ENCODE measurements around the gene CDC42BPB. TPM values are rescaled to one million over a fixed set of nuclear protein-coding genes. Genes with fewer than 3 reads are reported as not detected.
A peak's percentile ranks its signal among the peaks of the same experiment; 100 is the strongest.

The CDC42BPB gene
- total RNA-seq, 1 experiment from 2014 or later = 82.7 TPM

DNA sequence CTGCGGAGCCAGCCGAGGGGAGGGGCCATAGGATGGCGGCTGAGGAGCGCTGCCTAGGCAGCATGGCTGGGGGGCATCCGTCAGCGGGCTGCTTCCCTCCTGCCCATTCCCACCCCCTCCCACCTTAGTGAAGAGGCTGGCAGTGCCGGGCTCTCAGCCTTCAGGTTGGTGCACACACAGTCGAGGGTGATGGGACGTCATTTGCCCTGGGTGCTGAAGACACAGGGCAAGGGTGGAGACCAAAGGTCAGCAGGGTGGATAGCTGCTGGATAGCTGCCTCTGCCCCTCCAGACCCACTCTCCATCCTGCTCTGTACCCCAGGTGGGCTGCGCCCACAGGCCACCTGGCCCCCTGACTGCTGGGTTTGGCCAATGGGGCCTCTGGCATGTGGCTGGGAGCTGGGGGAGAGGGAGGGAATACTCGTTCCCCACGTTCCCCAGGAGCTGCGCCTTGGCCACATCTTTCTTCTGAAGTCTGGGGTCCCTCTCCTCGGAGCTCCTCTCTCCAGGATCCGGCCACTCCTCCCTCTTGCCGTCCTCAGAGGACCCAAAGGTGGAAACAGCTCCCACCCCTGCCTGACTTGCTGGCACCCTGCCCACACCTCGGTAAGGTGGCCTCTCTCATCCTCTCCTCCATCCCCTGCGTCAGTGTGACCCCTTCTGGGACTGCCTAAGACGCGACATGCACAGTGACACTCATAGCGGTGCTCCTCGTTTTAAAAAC is 11.2 kb upstream of the CDC42BPB start:
- no peaks in the 10 kb centered on the region for H3K9me3 Mint-ChIP-seq (ENCODE audit: unreplicated experiment)
- no TSS peak for BruUV-seq (replicated peaks)
- peaks cover 9% of the 10 kb centered on the region for H3K36me3 Mint-ChIP-seq (ENCODE audit: insufficient read depth, unreplicated experiment)
- intact Hi-C loops (cut with micrococcal nuclease) = no loop called here
- peaks cover 17% of the 10 kb centered on the region for H3K4me1 Mint-ChIP-seq (ENCODE audit: insufficient read depth, unreplicated experiment)
- no peak for DNase-seq (ENCODE audit: unreplicated experiment)
- H3K27me3 Mint-ChIP-seq (ENCODE audit: insufficient read depth, unreplicated experiment) = no peaks in the 10 kb centered on the region
- H3K4me3 Mint-ChIP-seq (ENCODE audit: unreplicated experiment) = peak overlapping the region; percentile 13
- ChIA-PET POLR2A (interaction anchor here (0.8 to 2.5 kb wide), 8 partner anchors 11 to 228 kb away, joined by 3 to 26 read pairs (median 3); partner anchors contain the start of gene CDC42BPB), CTCF (interaction anchor here (0.7 to 1.4 kb wide), 4 partner anchors 10 to 323 kb away, joined by 3 to 5 read pairs (median 4); no protein-coding TSS in a partner anchor)
- no peak for TF ChIP-seq CTCF (IDR thresholded peaks at IDR 0.05; ENCODE audit: unreplicated experiment)
- H3K27ac Mint-ChIP-seq (ENCODE audit: low read depth, unreplicated experiment) = peak overlapping the region; percentile 98

- Mint-ChIP-seq H3K4me3 (ENCODE audit: unreplicated experiment) (peak overlapping the region; percentile 13), H3K27me3 (ENCODE audit: insufficient read depth, unreplicated experiment) (no peaks in the 10 kb centered on the region), H3K4me1 (ENCODE audit: insufficient read depth, unreplicated experiment) (peaks cover 19% of the 10 kb centered on the region), H3K27ac (ENCODE audit: low read depth, unreplicated experiment) (peak overlapping the region; percentile 98), H3K9me3 (ENCODE audit: unreplicated experiment) (no peaks in the 10 kb centered on the region), H3K36me3 (ENCODE audit: insufficient read depth, unreplicated experiment) (peaks cover 9% of the 10 kb centered on the region)
- BruUV-seq (replicated peaks) = no TSS peak
- intact Hi-C loops (cut with micrococcal nuclease) = loop anchor here (2.0 kb wide), 1 partner anchor 57 kb away; no protein-coding TSS in a partner anchor
- no peak for TF ChIP-seq CTCF (IDR thresholded peaks at IDR 0.05; ENCODE audit: unreplicated experiment)
- ChIA-PET POLR2A (interaction anchor here (0.6 to 2.5 kb wide), 14 partner anchors 11 to 378 kb away, joined by 3 to 26 read pairs (median 3); partner anchors contain the start of gene CDC42BPB), CTCF (interaction anchor here (0.6 to 1.4 kb wide), 7 partner anchors 9 to 92 kb away, joined by 3 to 5 read pairs (median 3); no protein-coding TSS in a partner anchor)
- peak; percentile 86 for DNase-seq (ENCODE audit: unreplicated experiment)
Measured at GRCh38 chr14:103067231-103067954, 10.0 kb upstream of the CDC42BPB start.

DNA sequence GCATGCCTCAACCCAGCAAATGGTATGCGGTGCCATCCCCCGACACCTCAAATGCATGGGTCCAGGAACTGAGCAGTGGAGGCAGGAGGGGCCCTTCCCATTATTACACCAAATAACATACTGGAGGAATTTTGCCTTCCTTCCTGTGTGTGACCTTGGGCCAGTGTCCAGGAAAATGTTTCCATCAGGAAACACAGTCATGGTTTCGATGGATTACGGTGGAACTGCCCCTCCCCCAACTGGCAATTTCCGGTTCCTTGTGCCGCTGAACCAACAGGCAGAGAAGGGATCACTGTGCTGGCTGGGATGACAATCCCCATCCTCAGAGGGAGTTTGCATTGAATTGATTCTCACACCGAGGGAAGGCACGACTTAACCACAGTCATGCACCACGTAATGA is 9.1 kb upstream of the CDC42BPB start:
- Mint-ChIP-seq H3K27ac (ENCODE audit: low read depth, unreplicated experiment) (no peak overlapping the region), H3K4me1 (ENCODE audit: insufficient read depth, unreplicated experiment) (peaks cover 19% of the 10 kb centered on the region), H3K4me3 (ENCODE audit: unreplicated experiment) (no peak overlapping the region), H3K27me3 (ENCODE audit: insufficient read depth, unreplicated experiment) (no peaks in the 10 kb centered on the region), H3K9me3 (ENCODE audit: unreplicated experiment) (no peaks in the 10 kb centered on the region), H3K36me3 (ENCODE audit: insufficient read depth, unreplicated experiment) (peaks cover 9% of the 10 kb centered on the region)
- ChIA-PET CTCF (no interaction called here), POLR2A (interaction anchor here (1.1 to 1.6 kb wide), 2 partner anchors 9 to 10 kb away, joined by 3 to 5 read pairs; partner anchors contain the start of gene CDC42BPB)
- TF ChIP-seq CTCF (IDR thresholded peaks at IDR 0.05; ENCODE audit: unreplicated experiment) = no peak
- BruUV-seq (replicated peaks) = no TSS peak
- DNase-seq (ENCODE audit: unreplicated experiment) = peak; percentile 25
- intact Hi-C loops (cut with micrococcal nuclease) = loop anchor here (2.0 kb wide), 1 partner anchor 56 kb away; no protein-coding TSS in a partner anchor

DNA sequence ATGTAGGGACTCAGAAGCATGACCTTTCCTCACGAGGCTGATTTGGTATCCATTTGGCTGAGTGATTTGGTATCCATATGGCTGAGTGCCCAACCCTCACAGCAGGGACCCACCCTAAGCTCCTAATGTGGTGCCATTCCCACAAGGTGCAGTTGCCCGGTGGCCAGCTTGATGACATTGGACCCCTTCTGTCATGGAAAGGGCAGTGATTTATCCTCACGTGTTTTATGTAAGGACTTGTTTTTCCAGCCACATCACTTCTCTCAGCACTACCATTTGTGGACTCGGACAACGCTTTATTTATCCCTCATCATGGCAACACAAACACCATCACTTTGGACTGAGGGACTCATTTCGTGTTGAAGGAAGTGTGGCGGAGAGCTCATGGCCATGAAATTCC is 8.5 kb upstream of the CDC42BPB start:
- H3K9me3 Mint-ChIP-seq (ENCODE audit: unreplicated experiment) = no peaks in the 10 kb centered on the region
- H3K27ac Mint-ChIP-seq (ENCODE audit: low read depth, unreplicated experiment) = no peak overlapping the region
- no peaks in the 10 kb centered on the region for H3K27me3 Mint-ChIP-seq (ENCODE audit: insufficient read depth, unreplicated experiment)
- H3K36me3 Mint-ChIP-seq (ENCODE audit: insufficient read depth, unreplicated experiment) = peaks cover 9% of the 10 kb centered on the region
- BruUV-seq (replicated peaks) = no TSS peak
- CTCF ChIA-PET = no interaction called here
- no peak for TF ChIP-seq CTCF (IDR thresholded peaks at IDR 0.05; ENCODE audit: unreplicated experiment)
- H3K4me1 Mint-ChIP-seq (ENCODE audit: insufficient read depth, unreplicated experiment) = peaks cover 19% of the 10 kb centered on the region
- H3K4me3 Mint-ChIP-seq (ENCODE audit: unreplicated experiment) = no peak overlapping the region
- POLR2A ChIA-PET = interaction anchor here (1.1 to 1.6 kb wide), 3 partner anchors 8 to 78 kb away, joined by 3 to 6 read pairs (median 5); partner anchors contain the start of gene CDC42BPB
- DNase-seq (ENCODE audit: unreplicated experiment) = no peak
- intact Hi-C loops (cut with micrococcal nuclease) = loop anchor here (2.0 kb wide), 1 partner anchor 55 kb away; no protein-coding TSS in a partner anchor

All from MCF 10A (cell line).